GOT3 (cell line): Measurements from ENCODE around the gene ERI3.

ENCODE experiments used
- DNase-seq: peaks from one replicate; lab custom pipeline; 2025; ENCODE audit warnings: mixed read lengths; lab: John Stamatoyannopoulos, UW

ERI3 gene

DNA sequence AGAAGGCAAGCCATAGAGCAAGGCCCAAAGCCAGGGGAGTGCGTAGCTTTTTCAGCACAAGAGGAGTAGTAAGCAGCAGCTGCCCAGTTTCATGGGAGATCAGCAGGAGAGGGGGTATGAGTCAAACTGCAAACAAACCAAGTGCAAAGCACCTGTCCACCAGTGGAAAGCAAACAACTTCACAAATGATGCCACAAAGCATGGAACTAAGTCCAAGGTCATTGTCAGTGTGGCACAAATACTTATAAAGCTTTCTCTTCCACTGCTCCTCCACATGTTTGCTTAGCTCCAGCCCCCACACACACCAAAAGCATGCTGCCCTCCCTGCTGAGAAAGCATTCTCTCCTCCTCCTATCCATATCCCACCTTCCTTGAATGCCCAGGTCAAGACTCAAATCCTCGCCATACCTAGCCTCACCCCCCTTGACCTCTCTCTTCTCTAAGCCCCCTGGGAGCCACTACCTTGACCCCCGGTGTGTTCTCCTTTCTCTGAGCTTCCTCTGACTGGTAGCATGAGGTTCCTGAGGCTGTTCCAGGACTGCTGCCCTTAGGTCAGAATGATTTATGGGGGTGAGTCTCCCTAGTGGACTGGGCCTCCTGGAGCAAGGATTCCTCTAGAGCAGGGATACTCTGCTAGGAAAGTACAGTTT is 71.4 kb downstream of the ERI3 start:
- DNase-seq, result no peak

DNA sequence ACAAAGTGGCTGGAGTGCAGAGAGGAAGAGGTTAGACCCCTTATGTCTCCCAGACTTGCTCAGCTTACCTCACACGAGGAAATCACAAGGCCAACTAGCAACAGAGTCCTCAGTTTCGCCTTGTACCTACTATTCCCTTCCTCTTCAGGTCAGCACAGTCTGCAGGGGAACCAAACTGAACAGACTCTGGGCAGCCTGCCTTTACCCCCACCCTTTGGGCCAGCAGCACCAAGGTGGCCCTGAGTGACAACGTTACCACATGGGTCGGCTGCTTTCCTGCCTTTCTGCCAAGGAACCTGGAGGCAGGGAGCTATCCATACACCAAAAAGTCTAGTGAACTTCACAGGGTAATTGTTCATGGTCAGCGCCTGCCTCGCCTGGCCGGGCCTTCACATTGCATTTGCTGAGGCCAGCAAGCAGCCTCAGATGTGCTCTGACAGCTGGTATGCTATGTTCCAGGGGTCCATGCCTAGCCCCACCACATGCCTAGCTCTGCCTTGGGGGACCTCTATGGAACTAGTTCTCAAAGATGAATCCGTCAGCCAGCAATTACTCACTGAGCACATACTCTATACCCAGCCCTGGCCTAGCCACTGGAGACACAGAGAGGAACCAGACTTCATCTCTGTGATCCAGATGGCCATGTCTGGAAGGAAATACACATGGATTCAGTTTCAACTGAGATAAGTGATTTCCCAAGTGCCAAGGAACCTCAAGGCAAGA is 72.2 kb downstream of the ERI3 start:
- no peak for DNase-seq

DNA sequence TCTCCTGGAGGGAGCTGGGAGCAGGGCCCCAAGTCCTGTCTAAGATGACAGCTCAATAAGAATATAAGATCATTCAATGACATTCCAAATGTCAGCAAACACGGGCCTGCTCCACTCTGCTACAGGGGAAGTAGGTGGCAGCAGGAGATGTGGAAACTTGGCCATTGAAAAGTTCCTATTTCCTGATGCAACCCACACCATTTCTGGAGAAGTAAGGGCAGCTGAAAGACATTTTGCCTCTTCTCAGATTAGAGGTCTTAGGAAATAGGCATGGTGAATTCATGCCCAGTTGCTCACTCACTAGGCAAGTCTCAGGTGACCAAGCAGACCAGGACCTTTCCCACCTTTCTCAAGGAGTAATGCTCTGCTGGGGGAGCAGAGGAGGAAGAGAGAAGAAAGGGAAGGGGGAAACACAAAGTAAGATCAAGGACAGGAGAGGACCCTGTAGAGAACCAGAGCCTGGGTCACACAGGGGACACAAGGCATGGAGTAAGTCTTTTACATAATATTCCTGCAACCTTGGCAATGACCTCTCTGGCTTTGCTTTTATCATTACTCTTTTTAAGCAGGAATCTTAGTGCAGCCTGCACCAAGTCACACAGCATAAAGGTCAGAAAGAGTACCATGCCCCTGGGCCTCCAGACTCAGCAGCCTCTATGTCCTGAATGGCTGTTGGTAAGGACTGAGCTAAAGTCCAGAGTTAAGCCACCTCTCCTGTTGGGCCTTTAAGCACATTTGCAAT is 72.9 kb downstream of the ERI3 start:
- no peak for DNase-seq

- DNase-seq, result no peak
These were observed 78.2 kb downstream of the ERI3 start for GRCh38 chr1:44276901-44277300.

GRCh38 chr1:44275991-44276405 is 79.1 kb downstream of the ERI3 start:
- no peak for DNase-seq

GRCh38 chr1:44275296-44275962 is 79.6 kb downstream of the ERI3 start:
- DNase-seq, result no peak

- no peak for DNase-seq
These were observed 81.3 kb downstream of the ERI3 start for GRCh38 chr1:44273560-44274350.

GRCh38 chr1:44272992-44273391 is 82.1 kb downstream of the ERI3 start:
- DNase-seq, result no peak

DNA sequence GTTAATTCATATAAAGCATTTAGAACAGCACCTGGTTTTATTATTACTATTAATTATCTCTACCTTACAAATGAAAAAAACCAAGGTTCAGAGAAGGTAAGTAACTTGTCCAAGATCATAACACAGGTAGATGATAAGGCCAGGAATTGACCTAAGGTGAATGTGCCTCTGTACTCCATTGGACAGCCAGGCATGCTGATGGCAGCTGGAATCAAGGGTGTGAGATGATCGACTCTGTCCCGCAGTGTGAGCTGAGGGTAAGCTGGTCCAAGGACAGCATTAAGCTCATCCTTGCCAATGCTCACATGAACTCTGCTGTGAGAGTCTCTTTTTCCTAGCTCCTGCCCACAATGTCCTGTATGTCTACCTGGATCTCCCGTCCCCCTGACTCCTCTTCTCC is 83.4 kb downstream of the ERI3 start:
- DNase-seq, result no peak

DNA sequence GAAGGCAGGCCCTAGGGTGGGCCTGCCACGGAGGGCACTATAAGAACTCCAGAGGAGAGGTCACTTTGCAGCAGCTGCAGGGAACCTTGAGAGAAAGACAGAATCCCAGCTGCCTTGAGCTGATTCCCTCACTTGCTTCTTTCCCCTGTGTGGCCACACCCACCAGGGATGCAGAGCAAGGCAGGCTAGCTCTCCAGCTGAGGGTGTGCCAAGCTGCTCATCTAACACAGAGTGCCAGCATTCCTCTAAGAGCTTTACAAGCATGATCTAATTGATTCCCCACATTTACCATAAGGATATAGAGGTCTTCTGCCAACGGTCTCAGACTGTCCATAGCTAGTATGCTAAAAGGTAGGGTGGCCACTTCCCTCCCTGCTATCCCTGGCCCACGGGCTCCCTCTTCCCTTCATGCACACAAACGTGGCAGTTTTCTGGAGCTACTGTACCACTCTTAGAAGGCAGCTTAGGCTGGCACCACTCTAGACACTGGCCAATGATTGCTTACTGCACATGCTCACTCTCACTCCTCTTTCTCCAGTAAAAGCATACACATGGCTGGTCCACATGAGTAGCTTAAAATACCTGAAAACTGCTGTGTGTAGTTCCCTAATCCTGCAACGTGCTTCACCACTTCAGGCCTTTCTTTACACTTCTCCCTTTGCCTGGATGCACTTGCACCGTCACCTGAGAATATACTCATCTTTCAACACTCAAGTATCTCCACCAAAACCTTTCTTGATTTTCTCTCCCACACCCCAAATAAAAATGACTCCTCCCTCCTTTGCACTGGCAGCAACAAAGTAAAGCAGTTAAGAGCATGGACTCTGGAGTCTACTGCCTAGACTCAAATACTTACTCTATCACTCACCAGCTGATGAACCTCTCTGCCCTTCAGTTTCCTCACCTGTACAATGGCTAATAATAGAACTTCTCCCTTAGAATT is 84.1 kb downstream of the ERI3 start:
- no peak for DNase-seq

- DNase-seq, result no peak
These were observed 87.0 kb downstream of the ERI3 start for GRCh38 chr1:44268054-44268453.

- no peak for DNase-seq
These were observed 87.6 kb downstream of the ERI3 start for GRCh38 chr1:44267438-44267837.

DNA sequence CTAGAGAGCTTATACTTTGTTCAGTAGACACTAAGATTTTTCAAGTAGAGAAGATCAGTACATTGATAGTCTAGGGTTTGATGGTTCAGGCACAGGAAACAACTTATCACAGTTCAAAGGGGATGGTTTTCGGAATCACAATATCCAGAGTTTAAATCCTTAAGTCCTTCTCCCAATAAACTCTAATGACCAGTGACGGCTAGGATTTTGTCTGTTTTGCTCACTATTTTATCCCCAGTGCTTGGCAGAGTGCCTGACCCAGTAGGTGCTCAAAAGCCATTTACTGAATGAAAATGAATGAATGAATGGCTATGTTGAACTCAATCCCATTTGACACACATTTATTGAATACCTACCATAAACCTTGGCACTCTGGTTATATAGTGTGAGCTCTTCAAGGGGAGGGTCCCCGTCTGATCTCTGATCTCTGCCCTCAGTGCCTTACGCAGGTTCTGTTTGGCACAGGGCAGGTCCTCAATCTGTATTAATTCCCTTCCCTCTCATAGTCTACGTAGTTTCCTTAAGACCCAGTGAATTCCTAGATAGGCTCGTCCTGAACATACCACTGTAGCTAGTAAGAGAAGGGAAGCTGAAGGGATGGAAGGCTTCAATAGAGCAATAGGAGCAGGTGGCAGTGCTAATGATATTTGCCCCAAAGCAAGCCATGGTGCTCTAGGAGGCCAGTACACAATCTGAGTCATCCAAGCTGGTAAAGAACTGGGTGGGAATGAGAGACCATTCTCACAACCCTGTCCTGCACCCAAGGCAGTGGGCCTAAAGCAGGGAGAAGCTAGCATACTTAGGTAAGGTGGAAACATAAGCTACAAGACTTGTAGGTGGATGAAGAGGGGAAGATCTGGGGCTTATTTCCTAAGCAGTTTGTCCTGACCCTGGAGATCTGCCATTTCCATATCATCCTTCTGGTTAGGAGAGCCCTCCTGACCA is 88.4 kb downstream of the ERI3 start:
- no peak for DNase-seq

DNA sequence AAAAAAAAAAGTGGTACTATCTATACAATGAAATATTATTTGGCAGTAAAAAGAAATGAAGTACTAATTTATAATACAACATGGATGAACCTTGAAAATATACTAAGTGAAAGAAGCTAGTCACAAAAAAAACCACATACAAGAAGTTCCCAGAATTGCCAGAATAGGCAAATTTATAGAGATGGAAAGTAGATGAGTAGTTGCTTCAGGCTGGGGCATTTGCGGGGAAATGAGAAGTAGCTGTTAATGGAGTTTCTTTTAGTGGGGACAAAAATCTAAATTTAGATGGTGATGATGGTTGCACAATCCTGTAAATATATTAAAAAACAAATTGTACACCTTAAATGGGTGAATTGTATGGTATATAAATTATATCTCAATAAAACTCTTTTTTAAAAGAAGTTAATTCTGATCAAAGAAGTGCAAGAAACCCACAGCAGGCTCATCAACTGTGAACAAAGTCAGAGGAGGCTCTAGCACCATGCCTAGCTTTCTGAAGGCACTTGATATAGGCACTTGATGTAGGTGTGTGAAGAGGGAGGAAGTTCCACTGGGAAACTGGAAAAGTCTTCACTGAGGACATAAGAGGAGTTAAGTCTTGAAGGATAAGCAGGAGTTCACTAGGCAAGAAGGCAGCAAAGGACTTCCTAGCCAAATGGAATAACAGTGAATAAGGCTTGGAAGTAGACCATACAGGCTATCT is 89.2 kb downstream of the ERI3 start:
- no peak for DNase-seq

DNA sequence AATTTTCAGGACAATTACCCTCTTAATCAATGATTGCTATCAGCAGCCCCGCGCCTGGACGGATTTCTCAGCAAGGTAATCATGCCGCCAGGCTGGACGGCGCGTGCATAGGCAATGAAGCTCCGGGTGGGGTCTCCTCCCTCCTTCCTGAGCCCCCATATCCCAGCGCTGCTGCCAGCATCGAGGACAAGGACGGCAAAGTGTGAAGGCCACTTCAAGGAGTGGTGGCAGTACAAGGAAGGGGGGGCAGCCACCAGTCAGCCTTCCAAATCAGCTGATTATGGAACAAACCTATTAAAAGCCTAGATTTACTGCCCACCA is 90.6 kb downstream of the ERI3 start:
- no peak for DNase-seq

GRCh38 chr1:44263568-44264450 is 91.2 kb downstream of the ERI3 start:
- DNase-seq, result no peak

DNA sequence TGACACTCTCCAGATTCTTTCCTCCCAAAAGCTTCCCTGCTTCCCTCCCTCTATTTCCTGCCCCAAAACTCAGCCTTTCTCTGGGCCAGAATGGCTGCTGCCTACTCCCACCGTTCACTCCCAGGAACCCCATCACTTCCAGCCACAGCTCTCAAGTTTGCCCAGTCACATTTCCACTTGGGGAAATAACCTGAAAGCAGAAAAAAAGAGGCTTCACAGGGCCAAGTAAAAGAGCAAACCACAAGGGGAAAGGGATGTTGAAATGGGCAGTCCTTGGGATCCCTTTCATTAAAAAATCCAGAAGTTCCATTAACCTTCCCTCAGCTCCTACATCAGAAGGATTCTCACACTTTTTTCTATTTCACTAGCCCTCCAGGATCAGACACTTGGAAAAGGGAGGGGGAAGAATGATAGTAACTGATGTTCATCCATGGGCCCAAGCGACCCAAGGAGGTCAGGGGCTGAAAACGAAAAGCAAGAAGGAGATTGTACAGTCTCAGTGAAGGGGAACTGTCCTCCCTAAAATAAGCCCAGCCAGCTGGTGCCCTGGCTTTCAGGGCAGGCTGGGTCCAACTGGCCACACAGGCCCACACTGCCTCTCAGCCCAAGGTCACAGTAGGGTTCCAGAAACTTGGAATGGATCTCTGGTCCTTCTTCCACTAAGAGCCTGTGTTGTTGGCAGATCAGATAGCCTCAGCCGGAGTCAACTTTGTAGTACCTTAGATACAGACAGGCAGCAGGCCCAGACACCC is 92.1 kb downstream of the ERI3 start:
- DNase-seq, result no peak
